Forelimb muscle (tissue), 1 donor: ENCODE measurements around the gene HOXC13. TPM values are rescaled to one million over a fixed set of nuclear protein-coding genes. Genes with fewer than 3 reads are reported as not detected.

Experiments used
- DNase-seq: peaks from one replicate; pipeline ENCODE4 v3.0.0-alpha.2; 2013; ENCODE audit warnings: low read depth
- polyA plus RNA-seq: library from polyadenylated mRNA; unstranded; fragments of 120-200 nt; gene quantifications from one replicate; pipeline ENCODE4 v1.2.1, GENCODE V29; 2013; ENCODE audit not compliant: insufficient read length

HOXC13 gene
- not detected for polyA plus RNA-seq

GRCh38 chr12:53938326-53939140 is at the start of gene HOXC13:
Gene HOXC13 (plus strand): TSS chr12:53938831. CDS start chr12:53938907, 76 bp downstream.
- DNase-seq: no peak

DNA sequence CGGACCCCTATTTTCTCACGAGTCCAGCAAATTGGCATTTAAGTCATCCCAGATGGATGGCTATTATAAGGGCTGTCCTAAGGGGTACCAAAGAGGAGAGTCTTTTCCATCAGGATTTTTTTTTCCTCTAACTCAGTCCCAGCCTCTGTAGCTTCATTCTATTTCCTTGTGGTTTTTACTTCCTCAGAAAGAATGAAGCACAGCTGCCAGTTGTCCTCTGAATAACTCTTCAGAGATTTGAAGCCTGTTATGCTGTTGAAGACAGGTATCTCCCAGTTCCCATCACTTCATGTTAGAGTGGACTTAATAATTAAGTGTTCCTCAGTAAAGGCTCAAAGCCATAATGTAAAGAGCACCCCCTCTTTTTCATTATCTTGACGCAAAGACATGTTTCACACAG is 48.5 kb upstream of the HOXC13 start:
- DNase-seq: no peak

- no peak for DNase-seq
Observed at GRCh38 chr12:53892762-53893395, 45.8 kb upstream of the HOXC13 start.

- DNase-seq: no peak
Observed at GRCh38 chr12:53899230-53899629, 39.4 kb upstream of the HOXC13 start.

DNA sequence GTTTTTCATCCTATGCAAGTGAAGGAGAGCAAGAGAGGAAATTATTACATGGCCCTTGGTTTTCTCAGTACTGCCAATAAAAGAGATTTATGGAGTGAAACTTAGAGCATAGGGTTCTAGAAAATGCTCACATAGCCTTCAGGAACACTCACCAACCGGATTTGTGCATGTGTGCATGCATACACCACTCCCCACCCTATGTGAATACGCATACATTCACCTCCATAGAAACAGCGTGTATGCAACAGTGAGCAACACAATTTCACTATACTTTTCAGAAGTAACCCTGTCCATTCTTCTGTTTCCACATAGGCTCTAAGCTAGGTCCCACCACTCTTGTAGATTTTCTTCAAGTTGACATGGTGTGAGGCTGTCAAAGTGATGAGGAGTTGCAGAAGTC is 31.5 kb upstream of the HOXC13 start:
- DNase-seq: no peak

DNA sequence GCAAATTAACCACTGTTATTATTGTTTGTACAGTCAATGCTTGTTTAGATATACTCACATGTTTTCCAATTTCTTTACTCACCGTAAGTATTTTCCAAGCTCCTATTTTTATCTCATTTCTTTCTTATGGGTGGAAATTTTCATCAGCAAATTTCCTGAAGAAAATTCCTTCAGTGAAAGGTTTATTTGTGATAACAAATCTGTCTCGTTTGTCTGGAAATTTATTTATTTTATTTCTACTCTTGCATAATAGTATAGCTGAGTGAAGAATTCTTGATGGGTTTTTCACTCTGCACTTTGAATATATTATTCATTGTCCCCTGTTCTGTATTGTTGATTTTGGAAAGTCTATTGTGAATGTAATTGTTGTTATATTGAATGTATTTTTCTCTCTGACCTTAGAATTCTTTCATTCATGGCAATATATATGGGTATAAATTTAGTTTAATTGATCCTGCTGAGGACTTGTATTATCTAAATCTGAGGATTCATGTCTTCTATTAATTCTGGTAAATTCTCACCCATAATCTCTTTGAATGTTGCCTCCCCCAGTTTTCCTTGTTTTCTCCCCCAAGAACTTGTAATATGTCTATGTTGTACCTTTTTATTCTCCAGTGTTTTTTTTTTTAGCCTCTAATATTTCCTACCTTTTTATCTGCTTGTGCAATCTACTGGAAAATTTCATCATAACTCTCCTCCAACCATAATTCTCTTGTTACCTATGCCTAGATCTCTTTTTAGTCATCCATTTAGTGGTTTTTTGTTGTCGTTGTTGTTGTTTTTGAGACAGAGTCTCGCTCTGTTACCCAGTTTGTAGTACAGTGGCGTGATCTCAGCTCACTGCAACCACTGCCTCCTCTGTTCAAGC is 21.6 kb upstream of the HOXC13 start:
- DNase-seq: no peak

GRCh38 chr12:53924521-53925405 is 13.9 kb upstream of the HOXC13 start:
- no peak for DNase-seq

GRCh38 chr12:53927220-53928029 is 11.2 kb upstream of the HOXC13 start:
- DNase-seq: no peak

DNA sequence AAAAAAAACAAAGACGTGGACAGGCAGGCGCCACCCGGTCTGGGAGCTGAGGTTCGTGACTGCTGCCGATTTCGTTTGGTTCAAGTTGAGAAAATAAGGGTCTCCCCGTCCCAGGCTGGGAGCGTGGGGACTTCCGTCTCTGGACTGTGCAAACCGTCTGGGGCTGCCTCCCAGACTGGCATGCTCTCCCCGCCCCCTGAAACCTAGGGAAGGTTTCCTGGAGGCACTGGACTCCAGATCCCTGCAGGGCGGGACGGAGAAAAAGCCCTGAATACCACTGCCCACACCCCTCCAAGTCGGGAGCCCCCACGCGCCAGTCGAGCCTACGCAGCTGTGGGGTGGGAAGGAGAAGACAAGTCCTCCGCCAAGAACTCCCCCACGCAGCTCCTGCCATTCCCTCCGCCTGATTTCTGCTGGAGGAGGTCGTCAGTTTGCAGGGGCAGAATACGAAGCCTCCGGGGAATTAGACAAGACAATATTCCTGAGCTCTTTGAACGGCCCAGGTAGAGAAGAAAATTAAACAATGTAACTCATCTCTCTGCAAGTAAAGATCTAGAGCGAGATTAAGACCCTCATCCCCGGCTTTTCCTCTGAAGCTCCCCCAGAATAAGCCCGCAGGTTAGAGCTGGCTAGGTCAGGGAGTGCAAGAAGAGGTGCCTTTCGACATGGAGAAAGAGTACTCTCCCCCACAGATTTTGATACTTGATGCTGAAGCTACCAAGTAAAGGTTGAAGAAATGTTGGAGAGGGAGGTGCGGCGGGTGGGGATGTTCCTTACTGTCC is 10.4 kb upstream of the HOXC13 start:
- DNase-seq: no peak

DNA sequence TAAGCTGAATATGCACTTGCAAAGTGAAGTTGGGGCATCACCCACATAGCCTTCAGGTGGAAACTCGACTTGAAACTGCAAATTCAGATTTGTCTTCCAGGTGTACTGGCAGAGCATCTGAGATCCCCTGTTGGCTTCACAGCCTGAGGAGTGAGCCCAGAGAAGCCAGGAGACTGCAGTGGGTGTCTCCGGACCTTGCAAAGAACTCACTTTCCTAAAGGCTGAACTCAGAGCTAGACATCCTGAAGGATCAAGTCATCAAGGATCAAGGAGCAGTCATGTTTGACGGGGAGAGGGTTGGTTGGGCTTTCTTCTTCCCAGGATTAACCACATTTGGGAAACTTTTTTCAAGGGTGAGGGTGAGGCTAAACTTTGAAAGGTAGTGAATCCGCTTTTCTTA is 9.1 kb upstream of the HOXC13 start:
- DNase-seq: no peak

GRCh38 chr12:53930591-53931255 is 7.9 kb upstream of the HOXC13 start:
- no peak for DNase-seq

DNA sequence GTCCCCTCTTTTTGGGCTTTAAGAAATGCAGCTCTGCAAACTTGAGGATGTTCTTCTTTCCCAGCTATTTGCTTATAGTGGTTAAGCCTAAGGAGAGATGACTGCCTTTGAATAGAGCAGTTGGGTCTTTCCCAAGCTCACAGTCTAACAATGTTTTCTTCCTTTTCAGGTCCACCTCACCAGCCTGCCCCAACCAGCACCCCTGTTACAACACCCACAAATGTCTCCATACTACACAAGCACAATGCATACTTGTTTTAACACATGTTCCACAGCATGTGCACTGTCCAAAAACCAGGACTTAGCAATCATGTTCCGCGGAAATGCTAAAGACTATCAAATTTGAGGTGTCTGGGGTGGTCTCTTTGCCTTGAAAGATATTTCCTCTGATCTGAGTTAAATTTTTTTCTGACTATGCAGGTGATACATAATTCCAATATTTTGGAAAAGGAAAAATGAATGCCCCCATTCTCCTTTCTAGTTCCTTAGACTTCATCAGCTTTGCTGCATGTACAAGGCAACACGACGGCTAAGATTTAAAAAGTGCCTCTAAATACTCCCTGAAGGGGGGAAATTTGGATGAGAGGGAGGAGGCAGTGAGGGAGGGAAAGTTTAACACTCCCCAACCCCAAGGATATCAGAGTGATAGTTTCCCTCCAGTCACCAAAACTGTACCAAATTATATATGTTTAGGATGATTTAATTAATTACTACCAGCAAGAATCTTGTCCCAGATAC is 6.6 kb upstream of the HOXC13 start:
- no peak for DNase-seq

DNA sequence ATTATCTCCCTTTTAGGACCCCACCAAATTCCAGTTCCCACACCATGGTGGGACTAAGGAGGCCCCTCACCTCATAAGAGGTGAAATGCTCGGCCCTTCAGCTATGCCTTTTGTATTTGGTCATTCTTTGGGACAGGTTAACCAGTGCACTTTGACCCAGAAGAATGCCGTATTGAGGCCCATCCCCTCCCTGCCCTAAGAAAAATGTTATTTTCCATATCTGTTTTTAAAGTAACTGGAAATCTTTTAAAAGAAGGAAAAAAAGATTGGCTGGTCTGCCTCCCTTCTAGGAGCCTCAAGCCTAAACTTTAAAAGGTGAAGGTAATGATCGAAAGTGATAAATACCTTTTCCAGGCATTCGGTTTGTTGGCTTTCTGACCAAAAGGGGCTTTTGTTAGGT is 5.7 kb upstream of the HOXC13 start:
- no peak for DNase-seq

- DNase-seq: no peak
Observed at GRCh38 chr12:53935383-53936341, 3.0 kb upstream of the HOXC13 start.

GRCh38 chr12:53937099-53937498 is 1.5 kb upstream of the HOXC13 start:
- no peak for DNase-seq

DNA sequence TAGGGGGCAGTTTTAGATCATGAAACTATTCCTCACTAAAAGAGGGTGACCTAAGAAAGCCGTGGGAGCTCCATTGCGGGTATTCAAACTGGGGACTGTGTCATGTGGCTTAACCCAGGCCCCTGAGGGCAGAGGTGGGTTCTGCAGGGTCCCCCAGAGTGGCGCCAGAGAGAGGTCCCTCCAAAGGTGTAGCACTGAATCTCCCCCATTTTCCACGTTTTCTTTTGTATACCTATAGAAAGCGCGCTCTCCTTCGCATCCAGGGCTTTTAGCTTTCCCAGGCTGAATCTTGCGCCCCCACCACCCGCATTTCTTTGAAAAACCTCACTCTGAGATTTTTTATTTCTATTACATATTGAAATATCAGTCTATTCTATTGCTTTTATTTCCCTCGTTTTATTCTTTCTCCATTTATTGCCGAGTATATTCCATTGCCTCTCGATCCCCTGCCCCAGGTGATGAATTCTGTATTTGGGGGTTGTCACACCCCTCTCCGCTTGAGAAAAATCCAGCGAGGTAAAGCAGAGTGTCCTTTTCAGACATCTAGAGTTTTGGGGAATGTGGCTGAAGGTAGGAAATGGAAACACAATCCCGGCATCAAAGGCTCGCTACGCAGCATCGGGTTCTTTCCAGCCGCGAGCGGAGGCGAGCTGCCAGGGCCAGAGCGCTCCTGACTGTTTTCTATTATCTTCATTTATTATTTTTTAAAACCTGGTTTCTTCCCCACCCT is 870 bp upstream of the HOXC13 start:
- no peak for DNase-seq
